H1 (cell line): ENCODE measurements around the gene ITSN1. TPM values are rescaled to one million over a fixed set of nuclear protein-coding genes. Genes with fewer than 3 reads are reported as not detected.

ENCODE experiments used
- ASH2L ChIP-seq: fragments of 200-600, 300-600 bp; sonication (generic); IDR thresholded peaks from one replicate; pipeline ENCODE4 v1.7.1; 2017; ENCODE audit warnings: low read length
- BCL11A ChIP-seq, 2 experiments: IDR thresholded peaks; one replicate each; pipeline ENCODE4 v1.6.1; 2011; ENCODE audit warnings: low read depth in 2 of 2, low read length in 2 of 2, mild to moderate bottlenecking in 2 of 2
- CTCF ChIP-seq, 3 experiments: IDR thresholded peaks; 1 replicate in 2 of 3; 2 replicates in 1 of 3; pipeline versions ENCODE4 v1.5.1 to v1.6.1; 2011; ENCODE audit warnings: low read length in 3 of 3, mild to moderate bottlenecking in 3 of 3, inconsistent platforms in 2 of 3, low read depth in 1 of 3, moderate library complexity in 1 of 3; ENCODE audit not compliant: insufficient read depth in 1 of 3; ENCODE audit errors: control extremely low read depth in 1 of 3
- EZH2 ChIP-seq: fragments of 200-600 bp; sonication (generic); IDR thresholded peaks from 2 replicates; pipeline ENCODE4 v1.7.1; 2012; ENCODE audit warnings: low read depth, mild to moderate bottlenecking, moderate library complexity, low read length, inconsistent platforms; ENCODE audit not compliant: severe bottlenecking
- GABPA ChIP-seq: IDR thresholded peaks from 2 replicates; pipeline ENCODE4 v1.6.1; 2011; ENCODE audit warnings: mild to moderate bottlenecking, low read length, moderate library complexity, borderline replicate concordance; ENCODE audit not compliant: insufficient read depth
- HDAC6 ChIP-seq: IDR thresholded peaks from one replicate; pipeline ENCODE4 v1.7.1; 2012; ENCODE audit warnings: low read depth, mild to moderate bottlenecking, inconsistent platforms, low read length, moderate library complexity
- JUN ChIP-seq: IDR thresholded peaks from 2 replicates; pipeline ENCODE4 v1.6.1; 2011; ENCODE audit warnings: low read depth, mild to moderate bottlenecking, improper control_type of control experiment, low read length
- JUND ChIP-seq: IDR thresholded peaks from 2 replicates; pipeline ENCODE4 v1.6.1; 2011; ENCODE audit warnings: mild to moderate bottlenecking, improper control_type of control experiment, low read length
- MAFK ChIP-seq: IDR thresholded peaks from 2 replicates; pipeline ENCODE4 v1.6.1; 2012; ENCODE audit warnings: low read depth, mild to moderate bottlenecking, improper control_type of control experiment, low read length
- MAX ChIP-seq: IDR thresholded peaks from 2 replicates; pipeline ENCODE4 v1.6.1; 2012; ENCODE audit warnings: inconsistent platforms
- NRF1 ChIP-seq: IDR thresholded peaks from 2 replicates; pipeline ENCODE4 v1.6.1; 2011; ENCODE audit warnings: mild to moderate bottlenecking, low read depth, low read length, improper control_type of control experiment
- POLR2A ChIP-seq, 2 experiments: IDR thresholded peaks; 1 replicate in 1 of 2; 2 replicates in 1 of 2; pipeline ENCODE4 v1.6.1; 2011; ENCODE audit warnings: low read depth in 2 of 2, low read length in 2 of 2, mild to moderate bottlenecking in 2 of 2; ENCODE audit errors: control extremely low read depth in 1 of 2
- POLR2AphosphoS5 ChIP-seq: IDR thresholded peaks from 2 replicates; pipeline ENCODE4 v1.6.1; 2011; ENCODE audit warnings: low read depth, low read length
- RNF2 ChIP-seq: fragments of 200-900, 300-1000 bp; sonication (generic); IDR thresholded peaks from 2 replicates; pipeline ENCODE4 v1.7.1; 2016; ENCODE audit warnings: borderline replicate concordance, low read depth, mild to moderate bottlenecking, antibody characterized with exemption, low read length; ENCODE audit not compliant: poor library complexity, severe bottlenecking; ENCODE audit errors: missing control alignments
- SIX5 ChIP-seq: IDR thresholded peaks from 2 replicates; pipeline ENCODE4 v1.6.1; 2011; ENCODE audit warnings: mild to moderate bottlenecking, low read depth, low read length
- SP1 ChIP-seq: IDR thresholded peaks from 2 replicates; pipeline ENCODE4 v1.6.1; 2011; ENCODE audit warnings: low read depth, low read length
- SP2 ChIP-seq: IDR thresholded peaks from 2 replicates; pipeline ENCODE4 v1.6.1; 2012; ENCODE audit warnings: mild to moderate bottlenecking, low read length, inconsistent platforms
- TAF7 ChIP-seq: optimal IDR thresholded peaks from 2 replicates; pipeline ENCODE3; 2011; ENCODE audit warnings: low read depth, mild to moderate bottlenecking, inconsistent platforms, low read length, moderate library complexity, borderline replicate concordance
- USF2 ChIP-seq: IDR thresholded peaks from 2 replicates; pipeline ENCODE4 v1.6.1; 2011; ENCODE audit warnings: low read length, improper control_type of control experiment
- polyA plus RNA-seq, 7 experiments: library from polyadenylated mRNA; depleted of rRNA in 3 of 7; stranded (reverse) in 5 of 7; unstranded in 2 of 7; fragments of >200 nt in 5 of 7; fragments of 200-250 nt in 2 of 7; gene quantifications; 1 replicate in 5 of 7; 2 replicates in 1 of 7; 4 replicates in 1 of 7; pipeline versions ENCODE4 v1.2.1 to v1.2.3, GENCODE V29; 2011 to 2013; ENCODE audit warnings: missing spikeins in 2 of 7, mixed read lengths in 2 of 7
- total RNA-seq: library from RNA; stranded (reverse); fragmentation: NEBNext Ultra II Directional; extraction: Animal tissue kit (Norgen Biotek cat#: 25700); gene quantifications from 2 replicates; pipeline ENCODE4 v1.2.1, GENCODE V29; 2021

ITSN1 gene
- total and polyA plus RNA-seq, 2 of the 8 experiments (the other 6 are each of a cell fraction or from before 2014, with no cell fraction given), result 60.8 to 78.1 TPM

GRCh38 chr21:33901412-33902288 is 259.3 kb downstream of the ITSN1 start (continued):
- no peak for TF ChIP-seq TAF7
- peak; percentile 92 for TF ChIP-seq MAX
- TF ChIP-seq NRF1, result no peak
- no peak for TF ChIP-seq GABPA
- TF ChIP-seq SP1, result no peak
- no peak for TF ChIP-seq POLR2A (IDR thresholded peaks at IDR 0.05; ENCODE audit: control extremely low read depth in 1 of 2, low read depth in 2 of 2, low read length in 2 of 2)
- no peak for TF ChIP-seq JUN
- no peak for TF ChIP-seq HDAC6
- TF ChIP-seq JUND, result no peak
- TF ChIP-seq RNF2, result no peak
- peak; percentile 68 for TF ChIP-seq POLR2AphosphoS5
- TF ChIP-seq MAFK, result no peak
- no peak for TF ChIP-seq BCL11A (IDR thresholded peaks at IDR 0.05; ENCODE audit: low read depth in 2 of 2, low read length in 2 of 2)
- peak; percentile 79 for TF ChIP-seq USF2
- no peak for TF ChIP-seq EZH2
- TF ChIP-seq ASH2L, result no peak
- TF ChIP-seq CTCF (IDR thresholded peaks at IDR 0.05; ENCODE audit: control extremely low read depth in 1 of 3, insufficient read depth in 1 of 3, low read depth in 1 of 3, low read length in 3 of 3), result peak; percentile 76 to 99 (median 94)
- no peak for TF ChIP-seq SIX5
- TF ChIP-seq SP2, result no peak
